ENCODE data around the gene PITPNM1.
A peak's percentile ranks its signal among the peaks of the same experiment; 100 is the strongest.

GRCh38 chr11:67482827-67483798 lies 22.1 kb downstream of the PITPNM1 start, which contains the start of gene AIP:
- TF ChIP-seq, protein P1, sequence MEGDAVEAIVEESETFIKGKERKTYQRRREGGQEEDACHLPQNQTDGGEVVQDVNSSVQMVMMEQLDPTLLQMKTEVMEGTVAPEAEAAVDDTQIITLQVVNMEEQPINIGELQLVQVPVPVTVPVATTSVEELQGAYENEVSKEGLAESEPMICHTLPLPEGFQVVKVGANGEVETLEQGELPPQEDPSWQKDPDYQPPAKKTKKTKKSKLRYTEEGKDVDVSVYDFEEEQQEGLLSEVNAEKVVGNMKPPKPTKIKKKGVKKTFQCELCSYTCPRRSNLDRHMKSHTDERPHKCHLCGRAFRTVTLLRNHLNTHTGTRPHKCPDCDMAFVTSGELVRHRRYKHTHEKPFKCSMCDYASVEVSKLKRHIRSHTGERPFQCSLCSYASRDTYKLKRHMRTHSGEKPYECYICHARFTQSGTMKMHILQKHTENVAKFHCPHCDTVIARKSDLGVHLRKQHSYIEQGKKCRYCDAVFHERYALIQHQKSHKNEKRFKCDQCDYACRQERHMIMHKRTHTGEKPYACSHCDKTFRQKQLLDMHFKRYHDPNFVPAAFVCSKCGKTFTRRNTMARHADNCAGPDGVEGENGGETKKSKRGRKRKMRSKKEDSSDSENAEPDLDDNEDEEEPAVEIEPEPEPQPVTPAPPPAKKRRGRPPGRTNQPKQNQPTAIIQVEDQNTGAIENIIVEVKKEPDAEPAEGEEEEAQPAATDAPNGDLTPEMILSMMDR (conservative IDR thresholded peaks at IDR 0.05; ENCODE audit: low read depth in 2 of 2): no peak
- TF ChIP-seq ZNF462 (CRISPR knock-in tag; IDR thresholded peaks at IDR 0.05) (no peak), EZH2phosphoT487 (IDR thresholded peaks at IDR 0.05; ENCODE audit: unreplicated experiment) (no peak), POLR2AphosphoS5 (IDR thresholded peaks at IDR 0.05; ENCODE audit: low read depth) (peak; percentile 61)
